NOMO-1 treated with dmso at 0.1 percent for 144 hours (cell line): Measurements from ENCODE around the gene RASGRP4.
"Not testable (repeated sequence)": the region's sequence is repeated elsewhere in the genome, so short reads cannot be mapped to it uniquely, and the experiment has no call there.

Experiments
- DNase-seq: peaks from one replicate; lab custom pipeline; 2025; ENCODE audit not compliant: unreplicated experiment; lab: John Stamatoyannopoulos, UW

The RASGRP4 gene, protein sequence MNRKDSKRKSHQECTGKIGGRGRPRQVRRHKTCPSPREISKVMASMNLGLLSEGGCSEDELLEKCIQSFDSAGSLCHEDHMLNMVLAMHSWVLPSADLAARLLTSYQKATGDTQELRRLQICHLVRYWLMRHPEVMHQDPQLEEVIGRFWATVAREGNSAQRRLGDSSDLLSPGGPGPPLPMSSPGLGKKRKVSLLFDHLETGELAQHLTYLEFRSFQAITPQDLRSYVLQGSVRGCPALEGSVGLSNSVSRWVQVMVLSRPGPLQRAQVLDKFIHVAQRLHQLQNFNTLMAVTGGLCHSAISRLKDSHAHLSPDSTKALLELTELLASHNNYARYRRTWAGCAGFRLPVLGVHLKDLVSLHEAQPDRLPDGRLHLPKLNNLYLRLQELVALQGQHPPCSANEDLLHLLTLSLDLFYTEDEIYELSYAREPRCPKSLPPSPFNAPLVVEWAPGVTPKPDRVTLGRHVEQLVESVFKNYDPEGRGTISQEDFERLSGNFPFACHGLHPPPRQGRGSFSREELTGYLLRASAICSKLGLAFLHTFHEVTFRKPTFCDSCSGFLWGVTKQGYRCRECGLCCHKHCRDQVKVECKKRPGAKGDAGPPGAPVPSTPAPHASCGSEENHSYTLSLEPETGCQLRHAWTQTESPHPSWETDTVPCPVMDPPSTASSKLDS

DNA sequence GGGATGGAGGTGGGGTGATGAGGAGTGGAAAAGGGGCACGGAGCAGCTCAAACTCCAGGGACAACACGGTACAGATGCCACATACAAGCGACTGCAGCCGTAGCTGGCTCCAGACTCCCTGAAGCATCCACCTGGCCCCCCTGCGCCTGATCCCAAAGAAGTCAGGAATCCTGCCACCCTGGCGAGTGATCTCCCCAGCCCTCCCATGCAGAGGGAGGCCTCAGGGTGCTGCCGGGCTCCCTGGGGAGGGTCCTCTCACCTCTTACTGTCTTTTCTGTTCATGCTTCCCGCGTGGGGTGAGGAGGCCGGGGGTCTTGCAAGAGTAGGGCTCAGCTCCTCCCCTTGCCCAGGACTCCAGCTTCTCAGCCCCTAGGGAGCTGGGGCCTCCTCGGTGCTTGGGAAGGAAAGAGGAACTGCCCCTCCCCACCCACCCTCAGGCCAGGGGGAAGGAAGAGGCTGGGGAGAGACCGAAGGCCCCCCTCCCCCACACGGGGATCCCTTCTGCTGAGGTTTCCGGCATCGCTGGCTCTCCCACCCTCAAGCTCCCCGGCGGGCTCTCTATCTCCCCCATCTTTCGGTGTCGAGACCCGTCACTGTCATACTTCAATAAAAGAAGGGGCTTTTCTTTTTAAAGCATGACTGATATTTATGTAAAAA is at the start of gene RASGRP4:
Gene RASGRP4 (minus strand): TSS at position 410 of the 657 bp plus-strand sequence. CDS start 128 bp downstream, at position 282.
- peak; percentile 71 for DNase-seq

DNA sequence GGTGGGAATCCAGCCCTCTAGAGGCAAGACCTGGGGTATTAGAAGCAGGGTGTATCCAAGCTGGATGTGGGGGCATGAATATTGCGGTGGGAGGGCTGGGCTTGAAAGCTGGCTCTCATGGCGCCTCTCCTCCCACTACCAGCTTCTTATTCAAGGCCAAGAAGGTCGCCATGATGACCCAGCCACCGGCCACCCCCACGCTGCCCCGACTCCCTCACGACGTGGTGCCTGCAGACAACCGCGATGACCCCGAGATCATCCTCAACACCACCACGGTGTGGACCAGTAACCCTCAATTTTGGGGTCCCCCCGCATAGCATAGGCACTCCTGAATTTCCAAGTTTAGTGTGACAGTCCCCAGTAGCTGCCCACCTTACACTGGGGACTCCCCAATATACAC is 49.2 kb upstream of the RASGRP4 start:
- no peak for DNase-seq

- DNase-seq = no peak
Observed at GRCh38 chr19:38473201-38473600, 47.2 kb upstream of the RASGRP4 start.

GRCh38 chr19:38472725-38473124 is 46.7 kb upstream of the RASGRP4 start:
- DNase-seq = not testable (repeated sequence)

DNA sequence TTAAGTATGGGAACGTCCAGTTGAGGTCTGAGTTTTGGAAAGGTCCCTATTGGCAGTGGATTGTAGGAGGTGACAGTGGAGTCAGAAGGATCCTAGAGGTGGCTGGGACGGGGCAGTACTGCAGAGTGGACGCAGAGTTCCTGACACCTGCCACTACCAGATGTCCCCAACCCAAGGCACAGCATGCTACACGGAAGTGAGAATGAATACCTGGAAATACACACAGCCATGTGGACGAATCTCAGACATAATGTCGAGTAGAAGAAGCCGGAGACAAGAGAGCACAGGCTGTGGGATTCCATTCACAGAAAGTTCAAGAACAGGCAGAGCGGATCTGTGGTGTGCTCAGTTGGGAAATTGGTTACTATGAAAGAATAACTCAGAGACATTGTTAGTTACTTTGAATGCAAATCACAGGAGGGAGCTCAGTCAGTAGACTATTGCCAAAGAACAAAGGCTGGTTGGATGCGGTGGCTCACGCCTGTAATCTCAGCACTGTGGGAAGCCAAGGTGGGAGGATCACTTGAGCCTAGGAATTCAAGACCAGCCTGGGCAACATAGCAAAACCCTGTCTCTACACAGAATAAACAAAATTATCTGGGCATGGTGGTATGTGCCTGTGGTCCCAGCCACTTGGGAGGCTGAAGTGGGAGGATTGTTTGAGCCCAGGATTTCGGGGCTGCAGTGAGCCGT is 44.9 kb upstream of the RASGRP4 start:
- DNase-seq = no peak

DNA sequence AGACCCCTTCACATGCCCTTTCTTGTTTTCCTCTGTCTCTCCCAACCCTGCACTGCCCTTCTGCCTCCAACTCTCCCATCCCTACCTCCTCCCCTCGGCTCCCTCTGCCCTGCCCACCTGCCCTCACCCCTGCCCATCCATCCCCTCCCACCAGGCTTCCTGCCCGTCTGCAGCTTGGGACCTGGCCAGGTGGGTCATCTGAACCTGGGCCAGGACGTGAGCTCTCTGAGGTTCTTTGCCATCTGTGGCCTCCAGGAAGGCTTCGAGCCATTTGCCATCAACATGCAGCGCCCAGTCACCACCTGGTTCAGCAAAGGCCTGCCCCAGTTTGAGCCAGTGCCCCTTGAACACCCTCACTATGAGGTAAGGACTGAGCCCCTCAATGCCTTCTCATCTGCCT is 43.1 kb upstream of the RASGRP4 start:
- DNase-seq = no peak

DNA sequence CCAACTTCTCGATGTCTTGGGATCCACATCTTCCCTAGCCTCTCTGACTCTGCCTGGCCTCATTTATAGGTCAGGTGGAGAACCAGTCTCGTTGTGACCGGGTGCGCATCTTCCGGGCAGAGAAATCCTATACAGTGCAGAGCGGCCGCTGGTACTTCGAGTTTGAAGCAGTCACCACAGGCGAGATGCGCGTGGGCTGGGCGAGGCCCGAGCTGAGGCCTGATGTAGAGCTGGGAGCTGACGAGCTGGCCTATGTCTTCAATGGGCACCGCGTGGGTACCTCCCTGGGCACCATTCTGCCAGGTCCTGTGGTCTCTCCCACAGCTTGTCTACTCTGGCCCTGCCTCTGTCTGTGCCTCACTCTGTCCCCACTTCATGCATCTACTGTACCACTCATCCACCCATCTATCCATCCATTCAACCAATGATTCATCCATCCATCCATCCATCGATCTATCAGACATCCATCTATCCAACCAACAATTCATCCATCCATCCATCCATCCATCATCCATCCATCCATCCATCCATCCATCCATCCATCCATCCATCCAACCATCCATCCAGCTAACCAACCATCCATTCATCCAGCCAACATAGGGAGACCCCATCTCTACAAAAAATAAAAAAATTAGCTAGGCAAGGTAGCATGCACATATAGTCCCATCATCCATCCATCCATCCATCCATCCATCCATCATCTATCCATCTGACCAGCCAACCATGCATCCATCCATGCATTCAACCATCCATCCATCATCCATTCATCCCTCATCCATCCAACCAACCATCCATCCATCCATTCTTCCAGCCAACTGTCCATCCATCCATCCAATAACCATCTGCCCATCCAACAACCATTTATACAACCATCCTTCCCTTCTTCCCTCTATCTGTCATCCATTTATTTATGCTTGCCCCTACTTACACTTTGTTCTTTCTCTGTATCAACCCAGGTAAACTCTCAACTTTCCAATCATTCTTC is 41.8 kb upstream of the RASGRP4 start:
- DNase-seq = no peak

- no peak for DNase-seq
Observed at GRCh38 chr19:38466050-38466449, 40.0 kb upstream of the RASGRP4 start.

DNA sequence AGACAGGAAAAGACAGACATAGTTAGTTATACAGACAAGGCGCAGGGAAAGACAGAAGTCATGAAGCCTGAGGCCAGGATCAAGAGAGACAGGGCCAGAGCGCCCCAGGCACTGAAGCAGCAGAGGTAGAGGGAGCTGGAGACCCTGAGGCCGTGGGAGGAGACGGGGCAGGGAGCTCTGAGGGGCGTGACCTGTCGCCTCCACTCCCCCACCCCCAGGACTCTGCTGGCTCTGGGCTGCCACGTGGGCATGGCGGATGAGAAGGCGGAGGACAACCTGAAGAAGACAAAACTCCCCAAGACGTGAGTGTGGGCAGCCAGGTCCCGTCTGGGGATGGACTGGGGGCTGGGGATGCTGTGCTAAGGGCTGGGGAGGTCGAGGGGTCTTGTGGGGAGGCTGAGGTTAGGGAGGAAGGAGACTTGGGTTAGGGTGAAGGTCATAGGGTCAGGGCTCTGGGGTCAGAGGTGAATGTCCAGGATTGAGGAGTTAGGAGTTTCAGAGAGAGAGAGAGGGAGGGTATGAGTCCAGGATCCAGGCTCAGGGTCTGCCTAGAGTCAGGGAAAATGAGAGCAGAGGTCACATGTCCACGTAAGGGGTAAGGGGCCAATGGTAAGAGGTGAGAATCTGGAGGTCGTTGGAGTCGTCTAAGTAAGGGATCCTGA is 38.5 kb upstream of the RASGRP4 start:
- no peak for DNase-seq

- no peak for DNase-seq
Observed at GRCh38 chr19:38463365-38463764, 37.3 kb upstream of the RASGRP4 start.

DNA sequence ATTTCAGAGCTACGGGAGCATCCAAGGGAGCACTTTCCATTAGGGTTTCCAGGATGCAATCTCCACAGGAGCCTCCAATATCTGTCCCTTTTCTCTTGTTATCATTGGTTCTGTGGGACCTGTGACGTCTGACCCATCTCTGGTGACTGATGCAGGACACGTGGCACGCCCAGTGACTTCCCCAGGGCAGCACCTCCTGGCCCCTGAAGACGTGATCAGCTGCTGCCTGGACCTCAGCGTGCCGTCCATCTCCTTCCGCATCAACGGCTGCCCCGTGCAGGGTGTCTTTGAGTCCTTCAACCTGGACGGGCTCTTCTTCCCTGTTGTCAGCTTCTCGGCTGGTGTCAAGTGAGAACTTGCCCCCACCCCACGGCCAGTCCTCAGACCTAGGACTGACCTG is 33.0 kb upstream of the RASGRP4 start:
- DNase-seq = no peak

GRCh38 chr19:38457690-38458405 is 31.8 kb upstream of the RASGRP4 start:
- no peak for DNase-seq

GRCh38 chr19:38457202-38457601 is 31.2 kb upstream of the RASGRP4 start:
- DNase-seq = no peak

- DNase-seq = no peak
Observed at GRCh38 chr19:38455031-38455430, 29.0 kb upstream of the RASGRP4 start.

DNA sequence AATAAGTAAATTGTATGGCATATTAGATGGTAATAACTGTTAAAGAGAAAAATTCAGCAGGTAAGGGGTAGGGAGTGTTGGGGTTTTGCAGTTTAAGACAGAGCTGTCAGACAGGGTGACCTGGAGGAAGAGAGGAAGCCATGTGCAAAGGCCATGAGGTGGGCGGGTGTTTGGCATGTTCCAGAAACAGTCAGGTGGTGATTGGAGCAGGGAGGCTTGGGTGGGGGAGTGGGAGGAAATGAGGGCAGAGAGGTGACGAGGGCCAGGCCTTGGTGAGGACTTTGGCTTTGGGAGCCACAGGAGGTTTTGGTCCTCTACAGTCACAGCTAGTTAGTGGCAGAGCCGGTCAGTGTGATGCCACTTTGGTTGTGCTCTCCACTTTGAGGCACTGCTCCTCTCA is 27.6 kb upstream of the RASGRP4 start:
- DNase-seq = no peak

GRCh38 chr19:38452430-38453366 is 26.7 kb upstream of the RASGRP4 start:
- DNase-seq = no peak

- no peak for DNase-seq
Observed at GRCh38 chr19:38451629-38452028, 25.6 kb upstream of the RASGRP4 start.

- no peak for DNase-seq
Observed at GRCh38 chr19:38451036-38451435, 25.0 kb upstream of the RASGRP4 start.
